ENCODE measurements around the gene HDAC4.

Gene HDAC4

DNA sequence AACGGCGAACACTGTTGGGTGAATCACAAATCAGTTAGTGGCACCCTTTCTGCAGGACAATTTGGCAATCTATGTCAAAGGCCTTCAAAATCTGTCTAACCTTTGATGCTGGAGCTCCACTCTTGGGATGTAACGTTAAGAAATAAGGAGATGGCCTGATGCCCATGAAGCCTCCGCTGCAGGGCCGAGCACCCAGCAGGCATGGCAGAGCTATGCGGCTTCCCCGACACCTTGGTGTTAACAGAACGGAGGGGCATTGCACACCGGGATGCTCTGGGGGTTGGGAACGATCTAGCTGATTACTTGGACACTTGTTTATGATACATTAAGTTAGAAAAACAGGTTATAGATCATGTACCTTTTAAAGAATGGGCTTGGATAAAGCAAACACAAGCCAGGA lies 265.3 kb downstream of the HDAC4 start:
- TF ChIP-seq, protein P1, sequence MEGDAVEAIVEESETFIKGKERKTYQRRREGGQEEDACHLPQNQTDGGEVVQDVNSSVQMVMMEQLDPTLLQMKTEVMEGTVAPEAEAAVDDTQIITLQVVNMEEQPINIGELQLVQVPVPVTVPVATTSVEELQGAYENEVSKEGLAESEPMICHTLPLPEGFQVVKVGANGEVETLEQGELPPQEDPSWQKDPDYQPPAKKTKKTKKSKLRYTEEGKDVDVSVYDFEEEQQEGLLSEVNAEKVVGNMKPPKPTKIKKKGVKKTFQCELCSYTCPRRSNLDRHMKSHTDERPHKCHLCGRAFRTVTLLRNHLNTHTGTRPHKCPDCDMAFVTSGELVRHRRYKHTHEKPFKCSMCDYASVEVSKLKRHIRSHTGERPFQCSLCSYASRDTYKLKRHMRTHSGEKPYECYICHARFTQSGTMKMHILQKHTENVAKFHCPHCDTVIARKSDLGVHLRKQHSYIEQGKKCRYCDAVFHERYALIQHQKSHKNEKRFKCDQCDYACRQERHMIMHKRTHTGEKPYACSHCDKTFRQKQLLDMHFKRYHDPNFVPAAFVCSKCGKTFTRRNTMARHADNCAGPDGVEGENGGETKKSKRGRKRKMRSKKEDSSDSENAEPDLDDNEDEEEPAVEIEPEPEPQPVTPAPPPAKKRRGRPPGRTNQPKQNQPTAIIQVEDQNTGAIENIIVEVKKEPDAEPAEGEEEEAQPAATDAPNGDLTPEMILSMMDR (conservative IDR thresholded peaks at IDR 0.05; ENCODE audit: low read length), result no peak
- no peak for TF ChIP-seq EZH2phosphoT487 (IDR thresholded peaks at IDR 0.05; ENCODE audit: borderline replicate concordance)
- no peak overlapping the region for H3K4me2 ChIP-seq (ENCODE audit: low read depth, low read length, poor library complexity, severe bottlenecking)
- H3K4me3 ChIP-seq (ENCODE audit: low read length, poor library complexity, severe bottlenecking), result no peak overlapping the region
- no peak overlapping the region for H2AFZ ChIP-seq (ENCODE audit: low read length)
- peaks cover 29% of the 10 kb centered on the region; the same call in 1 of the 2 replicates for H3K36me3 ChIP-seq (ENCODE audit: insufficient read depth, low read length)
- no peaks in the 10 kb centered on the region for H3K9me3 ChIP-seq (ENCODE audit: insufficient read depth, low read depth, low read length)
- no peaks in the 10 kb centered on the region for H3F3A ChIP-seq (ENCODE audit: low read depth)
- no peaks in the 10 kb centered on the region for H3K9me2 ChIP-seq (replicated peaks; ENCODE audit: low read depth, low read length)
- H3K9ac ChIP-seq (ENCODE audit: low read depth, low read length, poor library complexity, severe bottlenecking), result no peak overlapping the region
- no peaks in the 10 kb centered on the region for H3K79me2 ChIP-seq (ENCODE audit: insufficient read depth, low read length)
- H3K4me1 ChIP-seq (ENCODE audit: insufficient read depth, low read length, poor library complexity, severe bottlenecking), result peaks cover 4% of the 10 kb centered on the region
- H3K27me3 ChIP-seq (ENCODE audit: insufficient read depth, low read length, poor library complexity, severe bottlenecking), result no peaks in the 10 kb centered on the region
- H4K20me1 ChIP-seq (ENCODE audit: insufficient read depth, low read length, poor library complexity, severe bottlenecking), result no peaks in the 10 kb centered on the region

DNA sequence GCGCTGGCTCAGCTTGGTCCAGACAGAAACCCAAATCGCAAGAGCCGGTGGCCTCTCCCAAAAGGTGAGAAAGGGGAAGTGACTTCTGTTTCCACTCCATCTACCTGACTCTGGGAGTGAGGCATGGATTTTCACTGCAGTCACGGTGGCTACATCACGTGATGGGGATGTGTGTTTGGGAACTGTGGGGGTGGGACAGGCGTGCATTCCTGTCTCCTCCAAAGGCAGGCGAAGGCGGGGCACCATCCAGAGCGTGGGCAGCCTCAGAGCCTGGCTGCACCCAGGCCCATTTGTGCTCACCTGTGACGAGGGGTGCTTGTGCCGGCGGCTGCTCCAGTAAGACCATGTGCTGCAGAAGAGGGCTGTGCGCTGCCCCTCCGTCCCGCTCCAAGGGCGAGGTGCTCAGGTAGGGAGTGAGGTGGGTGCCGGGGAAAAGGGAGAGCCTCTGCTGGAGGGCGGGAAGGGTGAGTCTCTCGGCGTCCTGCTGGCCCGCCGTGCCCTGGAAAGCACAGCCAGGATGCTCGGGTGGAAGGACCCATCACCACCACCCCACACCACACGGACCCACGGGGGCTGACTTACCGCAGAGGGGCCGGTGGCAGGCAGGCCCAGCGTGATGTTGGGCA lies 266.8 kb downstream of the HDAC4 start:
- Histone ChIP-seq H2AFZ (ENCODE audit: low read length) (no peak overlapping the region), H3K4me3 (ENCODE audit: low read length, poor library complexity, severe bottlenecking) (no peak overlapping the region), H3K9me3 (ENCODE audit: insufficient read depth, low read depth, low read length) (no peaks in the 10 kb centered on the region), H4K20me1 (ENCODE audit: insufficient read depth, low read length, poor library complexity, severe bottlenecking) (no peaks in the 10 kb centered on the region), H3K36me3 (ENCODE audit: insufficient read depth, low read length) (peaks cover 31% of the 10 kb centered on the region; the same call in 1 of the 2 replicates), H3F3A (ENCODE audit: low read depth) (no peaks in the 10 kb centered on the region), H3K9me2 (replicated peaks; ENCODE audit: low read depth, low read length) (no peaks in the 10 kb centered on the region), H3K9ac (ENCODE audit: low read depth, low read length, poor library complexity, severe bottlenecking) (no peak overlapping the region), H3K27me3 (ENCODE audit: insufficient read depth, low read length, poor library complexity, severe bottlenecking) (no peaks in the 10 kb centered on the region), H3K79me2 (ENCODE audit: insufficient read depth, low read length) (no peaks in the 10 kb centered on the region), H3K4me2 (ENCODE audit: low read depth, low read length, poor library complexity, severe bottlenecking) (no peak overlapping the region), H3K4me1 (ENCODE audit: insufficient read depth, low read length, poor library complexity, severe bottlenecking) (peaks cover 4% of the 10 kb centered on the region)
- no peak for TF ChIP-seq EZH2phosphoT487 (IDR thresholded peaks at IDR 0.05; ENCODE audit: borderline replicate concordance)
- TF ChIP-seq, protein P1 (conservative IDR thresholded peaks at IDR 0.05; ENCODE audit: low read length), result no peak

DNA sequence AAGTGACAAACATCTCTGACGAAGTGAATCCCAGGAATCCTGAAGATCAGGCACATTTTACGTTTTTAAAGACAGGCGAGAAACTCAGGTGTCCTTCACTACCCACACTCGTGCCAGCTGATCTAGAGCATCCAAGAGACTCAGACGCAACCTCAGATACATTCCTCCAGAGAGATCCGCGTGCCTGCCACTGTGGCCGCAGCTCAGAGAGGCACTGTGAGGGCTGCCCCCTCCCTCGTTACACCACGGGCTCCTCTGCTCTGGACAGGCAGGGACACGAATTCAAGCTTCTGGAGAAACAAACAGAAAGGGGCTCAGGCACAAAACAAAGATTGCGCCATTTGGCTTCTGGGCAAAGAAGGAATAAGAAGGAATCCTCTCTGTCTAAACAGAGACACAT lies 268.0 kb downstream of the HDAC4 start:
- Histone ChIP-seq H3K4me1 (ENCODE audit: insufficient read depth, low read length, poor library complexity, severe bottlenecking) (peaks cover 1% of the 10 kb centered on the region), H3K4me3 (ENCODE audit: low read length, poor library complexity, severe bottlenecking) (no peak overlapping the region), H3K9me3 (ENCODE audit: insufficient read depth, low read depth, low read length) (no peaks in the 10 kb centered on the region), H3K79me2 (ENCODE audit: insufficient read depth, low read length) (no peaks in the 10 kb centered on the region), H3F3A (ENCODE audit: low read depth) (no peaks in the 10 kb centered on the region), H4K20me1 (ENCODE audit: insufficient read depth, low read length, poor library complexity, severe bottlenecking) (no peaks in the 10 kb centered on the region), H3K4me2 (ENCODE audit: low read depth, low read length, poor library complexity, severe bottlenecking) (no peak overlapping the region), H2AFZ (ENCODE audit: low read length) (no peak overlapping the region), H3K27me3 (ENCODE audit: insufficient read depth, low read length, poor library complexity, severe bottlenecking) (no peaks in the 10 kb centered on the region), H3K36me3 (ENCODE audit: insufficient read depth, low read length) (peaks cover 31% of the 10 kb centered on the region; the same call in 1 of the 2 replicates), H3K9me2 (replicated peaks; ENCODE audit: low read depth, low read length) (no peaks in the 10 kb centered on the region), H3K9ac (ENCODE audit: low read depth, low read length, poor library complexity, severe bottlenecking) (no peak overlapping the region)
- no peak for TF ChIP-seq EZH2phosphoT487 (IDR thresholded peaks at IDR 0.05; ENCODE audit: borderline replicate concordance)
- TF ChIP-seq, protein P1 (conservative IDR thresholded peaks at IDR 0.05; ENCODE audit: low read length), result no peak

Measured in Loucy (cell line).